ENCODE results near the gene RNF224. TPM values are rescaled to one million over a fixed set of nuclear protein-coding genes. Genes with fewer than 3 reads are reported as not detected.

Gene RNF224
- total and polyA plus RNA-seq, 10 of the 15 experiments (the other 5 are each of a cell fraction or from before 2014, with no cell fraction given) = not detected

GRCh38 chr9:137255448-137256114, 28.3 kb downstream of the RNF224 start:
- in situ Hi-C loops (cut with MboI) (no loop called here), intact Hi-C loops (cut with micrococcal nuclease; ENCODE audit: unreplicated experiment) (no loop called here)
- DNase-seq (ENCODE audit: low read depth, low spot score) = no peak
- Histone ChIP-seq H4K20me1 (ENCODE audit: control insufficient read depth, insufficient read depth) (no peaks in the 10 kb centered on the region), H3K79me2 (ENCODE audit: control insufficient read depth, insufficient read depth, low read length) (peaks cover 18% of the 10 kb centered on the region), H3K9ac (ENCODE audit: control insufficient read depth, insufficient read depth, low read length) (peak overlapping the region; percentile 74), H3K36me3 (ENCODE audit: control insufficient read depth in 2 of 2, insufficient read depth in 2 of 2, low read length in 1 of 2) (peaks cover 2 to 8% of the 10 kb centered on the region in 2 experiments; a peak in 3 of 4 replicates), H3K4me1 (ENCODE audit: control insufficient read depth, insufficient read depth, low read length) (peaks cover 14% of the 10 kb centered on the region), H3K4me3 (peak overlapping the region; percentile 93), H3K4me2 (ENCODE audit: control insufficient read depth, insufficient read depth) (peak overlapping the region; percentile 81), H2AFZ (ENCODE audit: control insufficient read depth, low read depth, low read length) (peak overlapping the region; percentile 78), H3K27ac (ENCODE audit: control insufficient read depth, insufficient read depth) (peak overlapping the region; percentile 77), H3K27me3 (replicated peaks in 1 of 2; ENCODE audit: control insufficient read depth in 2 of 2, insufficient read depth in 2 of 2, low read length in 1 of 2) (no peaks in the 10 kb centered on the region), H3K9me3 (replicated peaks; ENCODE audit: control insufficient read depth, insufficient read depth, low read length) (no peaks in the 10 kb centered on the region)
- WGBS (ENCODE audit: insufficient coverage, insufficient replicate concordance, low lambda C conversion rate, missing lambda C conversion rate) = 1% methylated on average over 51 of the region's 51 CpGs
- ChIA-PET CTCF (interaction anchor here (1.0 to 1.6 kb wide), 7 partner anchors 9 to 27 kb away, joined by 3 to 7 read pairs (median 4); partner anchors contain the start of gene TUBB4B), RAD21 (ENCODE audit: unreplicated experiment) (interaction anchor here (0.6 to 2.2 kb wide), 6 partner anchors 15 to 343 kb away, joined by 3 to 13 read pairs (median 5); partner anchors contain the start of gene TUBB4B), POLR2A (interaction anchor here (0.6 to 6.2 kb wide), 8 partner anchors 12 to 105 kb away, joined by 3 to 112 read pairs (median 6); partner anchors contain the start of gene TUBB4B), SMC1A (ENCODE audit: uncharacterized antibody, unreplicated experiment) (interaction anchor here (1.6 kb wide), 1 partner anchor 19 kb away, joined by 5 read pairs; no protein-coding TSS in a partner anchor)
- no peak for FAIRE-seq
- BruUV-seq (replicated peaks) = no TSS peak
- TF ChIP-seq CHD1 (IDR thresholded peaks at IDR 0.05; ENCODE audit: low read depth, low read length) (0 out of 2 replicates have a peak, but pooled peaks have one; percentile 17), ETV6 (conservative IDR thresholded peaks at IDR 0.05 in 1 of 2, IDR thresholded peaks at IDR 0.05 in 1 of 2; ENCODE audit: borderline replicate concordance in 1 of 2, low read depth in 1 of 2) (0 out of 4 replicates have a peak, but pooled peaks of 1 of the 2 experiments have one; percentile 38), GATAD2B (conservative IDR thresholded peaks at IDR 0.05; ENCODE audit: low read depth) (peak; percentile 78; the same call in 1 of the 2 replicates), TCF3 (IDR thresholded peaks at IDR 0.05; ENCODE audit: borderline replicate concordance, insufficient read depth, low read depth, low read length) (0 out of 2 replicates have a peak, but pooled peaks have one; percentile 57), YY1 (IDR thresholded peaks at IDR 0.05; ENCODE audit: low read depth, low read length) (peak; percentile 75), LARP7 (IDR thresholded peaks at IDR 0.05) (peak; percentile 20; the same call in 1 of the 2 replicates), REST (IDR thresholded peaks at IDR 0.05; ENCODE audit: low read depth, low read length) (no peak), ZNF384 (IDR thresholded peaks at IDR 0.05; ENCODE audit: borderline replicate concordance, low read depth, low read length) (no peak), ATF3 (IDR thresholded peaks at IDR 0.05; ENCODE audit: borderline replicate concordance, extremely low read depth, low read depth, low read length) (no peak), ASH2L (IDR thresholded peaks at IDR 0.05; ENCODE audit: borderline replicate concordance, low read depth) (peak; percentile 82; the same call in 1 of the 2 replicates), FOXM1 (IDR thresholded peaks at IDR 0.05; ENCODE audit: low read depth, low read length) (no peak), POU2F2 (IDR thresholded peaks at IDR 0.05; ENCODE audit: borderline replicate concordance, low read depth, low read length) (no peak), CBFB (IDR thresholded peaks at IDR 0.05; ENCODE audit: low read depth) (0 out of 2 replicates have a peak, but pooled peaks have one; percentile 14), KDM1A (IDR thresholded peaks at IDR 0.05; ENCODE audit: borderline replicate concordance) (no peak), RUNX3 (IDR thresholded peaks at IDR 0.05; ENCODE audit: low read length) (peak; percentile 54; the same call in 1 of the 2 replicates)
- ATAC-seq = peak; percentile 47

All from GM12878 (cell line).